ENCODE measurements around the gene DSTYK. TPM values are rescaled to one million over a fixed set of nuclear protein-coding genes. Genes with fewer than 3 reads are reported as not detected.

DSTYK gene
- total RNA-seq, 1 experiment from 2014 or later: 1.5 TPM

Other genes with a start within 250 kb of the DSTYK start
- gene CNTN2, start 168.5 kb downstream of the DSTYK start, total RNA-seq (2014; rRNA removed; shearing (Covaris generic); ENCODE audit: low replicate concordance): not detected in 2 replicates
- 1.7 and 2.2 TPM in 2 replicates for gene TMEM81, start 127.2 kb downstream of the DSTYK start, total RNA-seq (2014; rRNA removed; shearing (Covaris generic); ENCODE audit: low replicate concordance)
- gene RBBP5, start 89.7 kb downstream of the DSTYK start, total RNA-seq (2014; rRNA removed; shearing (Covaris generic); ENCODE audit: low replicate concordance): 15.2 and 15.8 TPM in 2 replicates
- 0.89 and 1.3 TPM in 2 replicates for gene TMCC2, start 16.2 kb upstream of the DSTYK start, total RNA-seq (2014; rRNA removed; shearing (Covaris generic); ENCODE audit: low replicate concordance)
- 1.4 TPM in 2 replicates for gene NUAK2, start 110.0 kb upstream of the DSTYK start, total RNA-seq (2014; rRNA removed; shearing (Covaris generic); ENCODE audit: low replicate concordance)
- not detected in 2 replicates for gene KLHDC8A, start 145.2 kb upstream of the DSTYK start, total RNA-seq (2014; rRNA removed; shearing (Covaris generic); ENCODE audit: low replicate concordance)
- not detected in 2 replicates for gene LEMD1, start 210.4 kb upstream of the DSTYK start, total RNA-seq (2014; rRNA removed; shearing (Covaris generic); ENCODE audit: low replicate concordance)
- gene BLACAT1, start 244.3 kb upstream of the DSTYK start, total RNA-seq (2014; rRNA removed; shearing (Covaris generic); ENCODE audit: low replicate concordance): not detected in 2 replicates